Activated T-helper 1 cell treated with anti-CD3 and anti-CD28 coated beads, Interleukin-12 subunit alpha, Interleukin-12 subunit beta, Interleukin-2, Interleukin-4 antibody, amounts not matched to agents 30 ng/mL and 10 ng/mL and 1 ng/mL, durations not matched to agents 14 hours and 24 hours and 36 hours (primary cell): ENCODE results near the gene APBB3. TPM values are rescaled to one million over a fixed set of nuclear protein-coding genes. Genes with fewer than 3 reads are reported as not detected.
"Not testable (repeated sequence)": the region's sequence is repeated elsewhere in the genome, so short reads cannot be mapped to it uniquely, and the experiment has no call there.

ENCODE experiments used
- DNase-seq: peaks from one replicate; pipeline ENCODE4 v3.0.0; 2021; ENCODE audit warnings: low spot score
- H3K27ac Mint-ChIP-seq: one replicate; pipeline ENCODE4 v1.8.0; 2021; ENCODE audit warnings: mild to moderate bottlenecking, mixed read lengths
- H3K27me3 Mint-ChIP-seq: one replicate; pipeline ENCODE4 v1.8.0; 2022; ENCODE audit warnings: mild to moderate bottlenecking, moderate library complexity, mixed read lengths; ENCODE audit not compliant: insufficient read depth
- H3K36me3 Mint-ChIP-seq: one replicate; pipeline ENCODE4 v1.8.0; 2021; ENCODE audit warnings: low read depth, mixed read lengths
- H3K4me1 Mint-ChIP-seq: one replicate; pipeline ENCODE4 v1.8.0; 2021; ENCODE audit warnings: low read depth, mixed read lengths
- H3K4me3 Mint-ChIP-seq: one replicate; pipeline ENCODE4 v1.8.0; 2021; ENCODE audit warnings: mild to moderate bottlenecking, moderate library complexity, mixed read lengths
- H3K9me3 Mint-ChIP-seq: one replicate; pipeline ENCODE4 v1.8.0; 2021; ENCODE audit warnings: mixed read lengths
- intact Hi-C: fragments of 100-400 bp; cut with micrococcal nuclease; formaldehyde crosslinking; loops from one replicate; pipeline ENCODE4 v1.15.1; 2024
- total RNA-seq: library from RNA; stranded (reverse); gene quantifications from 2 replicates; pipeline ENCODE4 v1.2.3, GENCODE V29; 2022

APBB3 gene
- total RNA-seq, 1 donor from 2014 or later: 17.2 TPM

DNA sequence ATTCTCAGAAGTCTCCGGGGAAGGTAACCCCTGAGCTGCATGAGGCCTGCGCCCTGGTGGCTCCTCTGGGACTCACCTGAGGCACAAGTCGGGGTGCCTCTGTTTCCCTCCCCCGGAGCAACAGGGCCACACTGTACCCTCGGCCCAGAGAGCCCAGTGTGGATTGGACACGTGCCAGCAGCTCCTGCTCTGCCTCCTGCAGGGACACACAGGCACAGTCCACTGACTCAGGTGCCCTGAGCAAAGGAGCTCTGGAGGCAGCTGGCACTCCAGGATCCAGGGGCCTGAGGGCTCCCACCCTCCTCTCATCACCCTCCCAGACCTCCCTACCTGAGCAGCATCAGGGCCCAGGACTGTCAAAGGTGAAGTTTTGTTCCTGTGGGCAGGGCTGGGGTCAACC lies 29.8 kb upstream of the APBB3 start:
- no peaks in the 10 kb centered on the region for H3K9me3 Mint-ChIP-seq
- H3K27ac Mint-ChIP-seq: no peak overlapping the region
- no peak for DNase-seq
- H3K4me3 Mint-ChIP-seq: no peak overlapping the region
- no peaks in the 10 kb centered on the region for H3K36me3 Mint-ChIP-seq
- intact Hi-C loops: no loop called here
- H3K4me1 Mint-ChIP-seq: no peaks in the 10 kb centered on the region
- peaks cover under 1% of the 10 kb centered on the region for H3K27me3 Mint-ChIP-seq

DNA sequence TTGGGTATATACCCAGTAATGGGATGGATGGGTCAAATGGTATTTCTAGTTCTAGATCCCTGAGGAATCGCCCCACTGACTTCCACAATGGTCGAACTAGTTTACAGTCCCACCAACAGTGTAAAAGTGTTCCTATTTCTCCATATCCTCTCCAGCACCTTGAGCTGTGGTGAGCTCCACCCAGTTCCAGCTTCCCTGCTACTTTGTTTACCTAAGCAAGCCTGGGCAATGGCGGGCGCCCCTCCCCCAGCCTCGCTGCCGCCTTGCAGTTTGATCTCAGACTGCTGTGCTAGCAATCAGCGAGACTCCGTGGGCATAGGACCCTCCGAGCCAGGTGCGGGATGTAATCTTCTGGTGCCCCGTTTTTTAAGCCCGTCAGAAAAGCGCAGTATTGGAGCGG lies 28.7 kb upstream of the APBB3 start:
- H3K27ac Mint-ChIP-seq, H3K4me3 Mint-ChIP-seq, H3K9me3 Mint-ChIP-seq: not testable (repeated sequence)

DNA sequence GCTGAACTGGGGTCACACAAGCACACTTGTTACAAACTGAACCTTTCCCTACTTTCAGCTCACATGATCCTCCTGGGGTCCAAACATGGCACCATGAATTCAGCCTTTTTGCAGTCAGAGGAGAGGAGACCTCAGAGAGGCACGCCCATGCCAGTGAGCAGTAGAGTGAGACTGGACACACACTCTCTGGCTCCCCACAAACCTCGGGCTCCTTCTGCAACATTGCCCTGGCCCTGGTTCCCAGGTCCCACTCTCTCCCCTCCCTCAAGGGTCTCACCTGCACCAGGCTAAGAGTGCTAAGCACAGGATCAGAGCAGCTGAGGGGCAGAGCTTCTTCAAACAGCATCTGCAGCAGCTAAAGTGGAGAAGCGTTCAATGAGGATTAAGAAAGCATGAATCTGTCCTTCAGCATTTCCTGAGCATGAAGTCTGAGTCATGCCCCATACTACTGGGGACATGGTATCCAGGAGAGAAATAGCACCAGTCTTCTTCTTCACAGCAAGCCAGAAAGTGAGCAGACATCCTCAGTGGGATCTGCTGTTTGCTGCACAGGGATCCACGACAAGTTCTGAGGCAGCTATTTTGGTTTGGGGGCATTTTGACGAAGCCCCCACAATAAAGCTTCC lies 27.5 kb upstream of the APBB3 start:
- Mint-ChIP-seq H3K36me3 (no peaks in the 10 kb centered on the region), H3K4me1 (no peaks in the 10 kb centered on the region), H3K9me3 (no peaks in the 10 kb centered on the region), H3K27ac (no peak overlapping the region), H3K27me3 (peaks cover 8% of the 10 kb centered on the region), H3K4me3 (no peak overlapping the region)
- DNase-seq: no peak
- intact Hi-C loops: no loop called here

More for the DNA sequence above, 28.7 kb upstream of the APBB3 start:
- H3K36me3 Mint-ChIP-seq, DNase-seq, intact Hi-C loops, H3K4me1 Mint-ChIP-seq, H3K27me3 Mint-ChIP-seq: not testable (repeated sequence)

DNA sequence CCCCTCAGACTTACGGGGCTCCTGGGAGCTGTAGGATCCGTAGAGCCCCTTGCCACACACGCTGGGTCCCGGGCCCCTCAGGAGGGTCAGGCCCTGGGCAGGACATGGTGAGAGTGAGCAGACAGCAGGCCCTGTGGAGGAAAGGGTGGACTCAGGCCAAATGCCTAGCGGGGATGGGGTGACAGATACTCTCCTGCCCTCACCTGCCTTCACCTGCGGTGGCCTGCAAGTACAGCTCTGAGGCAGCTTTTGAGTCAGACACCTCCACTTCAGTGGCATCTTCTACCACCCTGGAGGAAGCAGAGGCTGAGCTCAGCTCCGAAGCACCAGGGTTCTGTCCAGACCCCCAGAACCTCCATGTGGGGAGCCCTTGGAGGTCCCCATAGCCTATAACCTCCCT lies 26.5 kb upstream of the APBB3 start:
- H3K36me3 Mint-ChIP-seq: no peaks in the 10 kb centered on the region
- no peak overlapping the region for H3K27ac Mint-ChIP-seq
- H3K4me3 Mint-ChIP-seq: no peak overlapping the region
- H3K27me3 Mint-ChIP-seq: peaks cover 17% of the 10 kb centered on the region
- no peak for DNase-seq
- intact Hi-C loops: no loop called here
- H3K9me3 Mint-ChIP-seq: no peaks in the 10 kb centered on the region
- no peaks in the 10 kb centered on the region for H3K4me1 Mint-ChIP-seq

DNA sequence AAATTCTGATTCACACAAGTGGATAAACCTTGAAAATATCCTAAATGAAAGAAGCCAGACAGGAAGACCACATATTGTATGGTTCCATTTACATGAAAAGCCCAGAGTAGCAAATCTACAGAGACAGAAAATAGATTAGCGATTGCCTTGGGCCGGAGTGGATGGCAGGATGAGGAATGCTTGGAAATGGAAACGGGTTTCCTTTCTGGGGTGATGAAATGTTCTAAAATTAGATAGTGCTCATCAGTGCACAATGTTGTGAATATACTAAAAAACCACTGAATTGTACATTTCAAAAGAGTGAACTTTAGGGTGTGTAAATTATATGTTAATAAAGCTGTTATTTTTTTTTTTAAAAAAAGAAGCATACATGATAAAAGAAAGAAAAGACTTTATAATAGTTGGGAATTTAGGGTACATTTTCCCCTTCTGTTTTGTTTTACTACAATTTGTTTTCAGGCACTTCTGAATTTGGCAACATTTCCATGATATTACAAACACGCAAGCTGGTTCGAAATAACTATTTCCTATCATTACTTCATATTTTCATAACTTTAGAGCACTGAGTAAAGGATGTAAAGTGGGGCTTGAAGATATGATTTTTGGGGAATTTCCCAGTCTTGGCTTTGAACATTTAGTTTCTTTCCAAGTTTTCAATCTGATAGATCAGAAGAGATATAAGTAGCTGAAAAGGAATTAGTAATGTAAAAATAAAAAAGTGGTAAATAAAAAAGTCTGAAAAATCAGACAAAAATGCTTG lies 24.1 kb upstream of the APBB3 start:
- no peak for DNase-seq

DNA sequence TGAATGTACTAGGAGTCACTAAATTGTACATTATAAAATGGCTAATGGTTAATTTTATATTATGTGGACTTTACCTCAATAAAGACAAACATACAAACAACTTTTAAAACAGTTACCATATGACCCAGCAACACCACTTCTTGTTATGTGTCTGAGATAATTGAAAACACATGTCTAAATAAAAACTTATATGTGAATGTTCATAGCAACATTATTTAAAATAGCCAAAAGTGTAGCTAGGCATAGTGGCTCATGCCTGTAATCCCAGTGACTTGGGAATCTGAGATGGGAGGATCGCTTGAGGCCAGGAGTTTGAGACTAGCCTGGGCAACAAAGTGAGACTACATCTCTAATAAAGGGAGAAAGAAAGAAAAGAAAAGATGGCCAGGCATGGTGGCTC lies 23.1 kb upstream of the APBB3 start:
- Mint-ChIP-seq H3K4me3 (no peak overlapping the region), H3K36me3 (no peaks in the 10 kb centered on the region), H3K4me1 (no peaks in the 10 kb centered on the region), H3K27me3 (peaks cover 23% of the 10 kb centered on the region), H3K27ac (no peak overlapping the region), H3K9me3 (no peaks in the 10 kb centered on the region)
- intact Hi-C loops: no loop called here
- no peak for DNase-seq

More for the DNA sequence above, 24.1 kb upstream of the APBB3 start:
- Mint-ChIP-seq H3K27ac (no peak overlapping the region), H3K27me3 (peaks cover 17% of the 10 kb centered on the region), H3K4me3 (no peak overlapping the region), H3K36me3 (no peaks in the 10 kb centered on the region), H3K4me1 (no peaks in the 10 kb centered on the region), H3K9me3 (no peaks in the 10 kb centered on the region)
- intact Hi-C loops: no loop called here

DNA sequence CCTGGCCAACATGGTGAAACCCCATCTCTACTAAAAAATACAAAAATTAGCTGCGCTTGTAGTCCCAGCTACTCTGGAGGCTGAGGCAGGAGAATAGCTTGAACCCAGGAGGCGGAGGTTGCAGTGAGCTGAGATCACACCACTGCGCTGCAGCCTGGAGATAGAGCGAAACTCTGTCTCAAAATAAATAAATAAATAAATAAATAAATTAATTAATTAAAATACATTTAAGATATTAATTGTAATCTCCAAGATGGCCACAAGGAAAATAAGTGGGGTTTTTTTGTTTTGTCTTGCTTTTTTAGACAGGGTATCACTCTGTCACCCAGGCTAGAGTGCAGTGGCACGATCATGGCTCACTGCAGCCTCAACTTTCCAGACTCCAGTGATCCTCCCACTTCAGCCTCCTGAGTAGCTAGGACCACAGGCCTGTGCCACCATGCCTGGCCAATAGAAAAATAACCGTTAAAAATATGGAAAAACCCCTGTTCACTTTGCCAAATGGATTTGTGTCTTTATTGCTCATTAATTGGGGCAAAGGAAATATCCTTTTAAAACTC lies 14.9 kb upstream of the APBB3 start:
- H3K36me3 Mint-ChIP-seq, H3K9me3 Mint-ChIP-seq, H3K27ac Mint-ChIP-seq, intact Hi-C loops, DNase-seq, H3K4me3 Mint-ChIP-seq, H3K4me1 Mint-ChIP-seq: not testable (repeated sequence)
- H3K27me3 Mint-ChIP-seq: peaks cover 16% of the 10 kb centered on the region

DNA sequence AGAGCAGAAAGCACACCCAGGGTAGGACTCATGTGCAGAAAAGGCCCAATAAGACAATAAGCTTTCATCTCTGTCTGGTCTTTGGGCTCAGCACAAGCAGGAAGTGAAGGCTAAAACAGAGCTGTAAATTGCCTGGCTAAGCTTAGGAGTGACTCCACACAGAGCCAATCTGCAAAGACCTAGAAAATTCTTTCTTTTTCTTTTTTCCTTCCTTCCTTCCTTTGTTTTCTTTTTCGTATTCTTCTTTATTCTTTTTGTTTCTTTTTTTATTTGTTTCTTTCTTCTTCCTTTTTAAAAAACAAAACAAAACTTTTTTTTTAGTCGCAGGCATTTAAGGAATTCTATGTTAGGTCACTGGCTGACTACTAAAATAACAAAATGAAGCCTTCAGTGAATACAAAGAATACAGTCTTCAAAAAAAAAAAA lies 12.4 kb upstream of the APBB3 start:
- H3K4me3 Mint-ChIP-seq: no peak overlapping the region
- H3K9me3 Mint-ChIP-seq: no peaks in the 10 kb centered on the region
- no peaks in the 10 kb centered on the region for H3K36me3 Mint-ChIP-seq
- peaks cover 7% of the 10 kb centered on the region for H3K27me3 Mint-ChIP-seq
- no peaks in the 10 kb centered on the region for H3K4me1 Mint-ChIP-seq
- H3K27ac Mint-ChIP-seq: no peak overlapping the region
- no peak for DNase-seq
- intact Hi-C loops: no loop called here

DNA sequence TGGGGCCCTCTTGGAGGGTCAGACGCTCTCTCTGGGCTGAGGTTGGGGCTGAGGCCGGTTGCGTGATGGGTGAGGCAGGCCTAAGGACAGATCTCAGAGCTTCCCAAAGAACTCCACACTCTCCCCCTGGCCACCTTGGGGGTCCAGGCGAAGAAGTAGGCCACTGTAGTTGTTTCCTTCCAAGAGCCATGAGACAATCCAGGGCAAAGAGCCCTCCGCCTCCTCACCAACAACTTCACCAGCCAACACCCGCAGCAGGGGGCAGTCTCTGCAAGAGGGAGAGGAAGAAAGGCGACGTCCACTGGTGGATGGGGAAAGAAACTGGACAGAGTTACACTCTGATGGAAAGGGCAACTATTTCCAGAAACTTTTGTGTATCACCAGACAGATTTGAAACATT lies 10.9 kb upstream of the APBB3 start:
- peaks cover 2% of the 10 kb centered on the region for H3K36me3 Mint-ChIP-seq
- no peaks in the 10 kb centered on the region for H3K9me3 Mint-ChIP-seq
- no peak overlapping the region for H3K4me3 Mint-ChIP-seq
- intact Hi-C loops: no loop called here
- DNase-seq: no peak
- H3K27ac Mint-ChIP-seq: no peak overlapping the region
- peaks cover 2% of the 10 kb centered on the region for H3K4me1 Mint-ChIP-seq
- no peaks in the 10 kb centered on the region for H3K27me3 Mint-ChIP-seq

DNA sequence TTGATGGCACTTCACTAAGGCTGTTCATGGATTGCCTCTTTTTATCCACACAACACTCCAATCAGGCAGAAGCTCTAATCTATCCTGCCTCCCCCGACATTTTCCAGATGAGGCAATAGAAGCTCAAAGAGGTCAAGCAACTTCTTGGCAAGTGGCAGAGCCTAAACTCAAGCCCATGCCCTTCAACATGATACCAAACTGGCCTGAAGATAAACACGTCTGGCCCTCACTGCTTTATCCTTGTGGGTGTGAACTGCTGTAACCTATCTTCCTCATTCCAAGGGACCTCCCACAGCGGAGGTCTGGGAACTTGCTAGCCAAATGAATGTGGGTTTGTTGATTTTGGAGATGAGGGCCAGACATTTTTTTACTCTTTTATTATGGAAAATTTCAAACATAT lies 9.8 kb upstream of the APBB3 start:
- Mint-ChIP-seq H3K4me1 (peaks cover 13% of the 10 kb centered on the region), H3K36me3 (peaks cover 4% of the 10 kb centered on the region), H3K4me3 (no peak overlapping the region), H3K27me3 (no peaks in the 10 kb centered on the region), H3K9me3 (no peaks in the 10 kb centered on the region), H3K27ac (no peak overlapping the region)
- intact Hi-C loops: no loop called here
- DNase-seq: no peak

DNA sequence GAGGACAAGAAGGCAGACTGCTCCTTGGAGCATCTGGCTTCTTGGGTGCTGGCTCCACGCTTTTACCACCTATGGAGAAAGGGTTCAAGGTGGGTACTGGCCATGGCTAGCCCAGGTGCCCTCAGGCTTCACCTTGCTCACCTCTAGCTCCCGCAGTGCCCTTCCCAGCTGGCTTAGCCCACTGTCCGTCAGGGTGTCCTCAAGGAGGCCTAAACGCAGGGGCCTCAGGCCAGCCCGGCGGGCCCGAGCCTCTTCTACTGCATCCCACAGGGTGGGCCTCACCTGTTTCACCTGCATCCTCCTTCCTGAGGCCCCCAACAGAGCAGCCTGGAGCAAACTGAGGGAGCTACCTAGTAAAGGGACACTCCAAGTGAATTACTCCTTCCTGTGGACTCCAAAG lies 9.3 kb upstream of the APBB3 start:
- no peak overlapping the region for H3K27ac Mint-ChIP-seq
- intact Hi-C loops: no loop called here
- no peak for DNase-seq
- H3K4me3 Mint-ChIP-seq: no peak overlapping the region
- H3K4me1 Mint-ChIP-seq: peaks cover 18% of the 10 kb centered on the region
- peaks cover 8% of the 10 kb centered on the region for H3K36me3 Mint-ChIP-seq
- no peaks in the 10 kb centered on the region for H3K9me3 Mint-ChIP-seq
- no peaks in the 10 kb centered on the region for H3K27me3 Mint-ChIP-seq

DNA sequence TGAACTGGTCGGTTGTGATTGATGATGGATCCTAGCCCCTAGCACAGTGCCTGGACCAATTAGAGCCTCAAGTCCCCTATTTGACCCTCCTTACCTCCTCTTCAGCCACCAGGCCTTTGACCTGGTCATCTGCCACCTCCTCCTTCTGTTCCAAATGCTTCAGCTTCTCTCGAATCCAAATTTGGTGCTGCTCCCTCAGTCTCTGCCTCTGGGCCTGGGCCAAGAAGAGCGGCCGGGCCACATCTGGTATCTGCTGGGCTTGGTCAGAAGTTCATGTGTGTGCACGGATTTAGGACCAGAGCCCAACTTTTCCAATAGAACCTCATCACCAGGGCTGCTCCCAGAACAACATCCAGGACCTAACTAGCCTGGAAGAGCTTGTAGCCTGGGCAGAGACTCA lies 6.7 kb upstream of the APBB3 start:
- DNase-seq: no peak
- H3K9me3 Mint-ChIP-seq: no peaks in the 10 kb centered on the region
- intact Hi-C loops: no loop called here
- H3K27ac Mint-ChIP-seq: peak overlapping the region; percentile 43
- H3K4me3 Mint-ChIP-seq: no peak overlapping the region
- H3K36me3 Mint-ChIP-seq: peaks cover 24% of the 10 kb centered on the region
- H3K27me3 Mint-ChIP-seq: no peaks in the 10 kb centered on the region
- H3K4me1 Mint-ChIP-seq: peaks cover 33% of the 10 kb centered on the region

DNA sequence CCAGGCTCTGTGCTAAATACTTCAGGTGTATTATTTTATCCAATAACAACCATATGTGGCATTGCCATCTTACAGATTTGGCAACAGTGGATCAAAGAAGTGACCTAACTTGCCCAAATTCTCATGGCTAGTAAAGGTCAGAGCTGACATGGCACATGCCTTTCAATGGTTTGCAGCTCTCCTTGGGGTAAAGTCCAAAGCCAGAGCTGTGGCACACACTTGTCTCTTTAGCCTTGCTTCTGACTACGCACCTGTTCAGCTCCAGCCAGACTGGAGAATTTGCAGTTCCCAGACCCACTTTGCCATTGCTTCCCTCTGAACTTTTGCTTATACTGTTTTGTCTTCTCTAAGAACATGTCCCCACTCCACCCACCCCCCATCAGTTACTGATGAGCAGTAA lies 6.1 kb upstream of the APBB3 start:
- H3K4me3 Mint-ChIP-seq: no peak overlapping the region

More for the DNA sequence above, 6.1 kb upstream of the APBB3 start:
- Mint-ChIP-seq H3K36me3 (peaks cover 27% of the 10 kb centered on the region), H3K4me1 (peaks cover 39% of the 10 kb centered on the region), H3K9me3 (no peaks in the 10 kb centered on the region), H3K27me3 (no peaks in the 10 kb centered on the region), H3K27ac (peak overlapping the region; percentile 82)
- no peak for DNase-seq
- intact Hi-C loops: no loop called here
